ENCODE measurements around the gene FAM163B. TPM values are rescaled to one million over a fixed set of nuclear protein-coding genes. Genes with fewer than 3 reads are reported as not detected.

FAM163B gene
- total RNA-seq, 1 experiment from 2014 or later = 2.0 TPM

DNA sequence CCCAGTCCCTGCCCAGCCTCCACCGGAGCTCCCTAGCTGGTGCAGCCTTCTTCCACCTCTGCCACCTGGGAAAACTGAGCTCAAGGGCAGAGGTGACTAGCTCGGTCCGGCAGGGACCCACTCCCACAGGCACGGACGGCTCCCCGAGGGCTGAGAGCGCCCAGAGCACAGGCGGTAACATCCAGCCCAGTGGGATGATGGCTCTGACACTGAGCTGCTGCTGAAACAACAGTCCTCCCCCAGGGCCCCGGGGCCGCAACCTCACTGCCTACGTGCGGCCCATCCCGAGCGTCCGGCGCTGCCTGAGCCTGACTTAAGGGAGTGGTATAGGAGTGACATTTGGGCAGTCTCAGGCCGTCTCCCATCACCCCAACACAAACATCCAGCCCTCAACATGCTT, 3.7 kb downstream of the FAM163B start (continued):
- TF ChIP-seq FOXK1 (CRISPR knock-in tag; IDR thresholded peaks at IDR 0.05) (no peak), PREB (CRISPR knock-in tag; IDR thresholded peaks at IDR 0.05; ENCODE audit: borderline replicate concordance) (no peak), CREB1 (CRISPR knock-in tag; IDR thresholded peaks at IDR 0.05) (no peak)

DNA sequence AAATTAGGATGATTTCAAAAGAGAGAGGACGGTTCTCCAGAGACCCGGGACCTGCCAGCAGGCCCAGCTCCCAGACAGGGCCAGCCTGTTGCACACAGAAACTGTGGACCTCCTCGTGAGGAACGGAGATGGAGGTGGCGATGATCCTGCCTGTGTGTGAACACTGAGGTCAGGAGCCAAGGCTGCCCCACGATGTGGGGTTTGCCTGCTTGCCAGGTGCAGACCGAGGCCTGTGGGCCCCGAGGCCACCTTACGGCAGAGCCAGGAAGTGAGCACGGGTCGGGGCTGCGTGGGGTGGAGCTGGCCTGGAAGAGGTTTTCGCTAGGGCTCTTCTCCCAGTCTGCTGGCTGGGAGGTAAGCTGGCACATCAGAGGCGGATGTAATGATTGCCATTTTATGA, 4.3 kb downstream of the FAM163B start:
- Mint-ChIP-seq H3K27me3 (ENCODE audit: low read depth) (peaks cover 23% of the 10 kb centered on the region), H3K27ac (no peak overlapping the region), H3K9me3 (no peaks in the 10 kb centered on the region), H3K36me3 (no peaks in the 10 kb centered on the region), H3K4me3 (no peak overlapping the region), H3K4me1 (peaks cover 9% of the 10 kb centered on the region)
- ATAC-seq (no peak), DNase-seq (ENCODE audit: low spot score) (no peak)
- ChIA-PET POLR2A (no interaction called here), CTCF (interaction anchor here (0.7 to 1.4 kb wide), 13 partner anchors 14 to 164 kb away, joined by 3 to 4 read pairs (median 3); no protein-coding TSS in a partner anchor)
- TF ChIP-seq ETV6 (CRISPR knock-in tag; IDR thresholded peaks at IDR 0.05) (no peak), ATF3 (CRISPR knock-in tag; conservative IDR thresholded peaks at IDR 0.05) (no peak), NFE2L1 (CRISPR knock-in tag; IDR thresholded peaks at IDR 0.05) (no peak), ZNF671 (CRISPR knock-in tag; IDR thresholded peaks at IDR 0.05) (no peak), PRRX2 (CRISPR knock-in tag; IDR thresholded peaks at IDR 0.05) (no peak)
- TF ChIP-seq, protein P1, sequence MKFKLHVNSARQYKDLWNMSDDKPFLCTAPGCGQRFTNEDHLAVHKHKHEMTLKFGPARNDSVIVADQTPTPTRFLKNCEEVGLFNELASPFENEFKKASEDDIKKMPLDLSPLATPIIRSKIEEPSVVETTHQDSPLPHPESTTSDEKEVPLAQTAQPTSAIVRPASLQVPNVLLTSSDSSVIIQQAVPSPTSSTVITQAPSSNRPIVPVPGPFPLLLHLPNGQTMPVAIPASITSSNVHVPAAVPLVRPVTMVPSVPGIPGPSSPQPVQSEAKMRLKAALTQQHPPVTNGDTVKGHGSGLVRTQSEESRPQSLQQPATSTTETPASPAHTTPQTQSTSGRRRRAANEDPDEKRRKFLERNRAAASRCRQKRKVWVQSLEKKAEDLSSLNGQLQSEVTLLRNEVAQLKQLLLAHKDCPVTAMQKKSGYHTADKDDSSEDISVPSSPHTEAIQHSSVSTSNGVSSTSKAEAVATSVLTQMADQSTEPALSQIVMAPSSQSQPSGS (CRISPR knock-in tag; IDR thresholded peaks at IDR 0.05; ENCODE audit: borderline replicate concordance, low read depth) = no peak

DNA sequence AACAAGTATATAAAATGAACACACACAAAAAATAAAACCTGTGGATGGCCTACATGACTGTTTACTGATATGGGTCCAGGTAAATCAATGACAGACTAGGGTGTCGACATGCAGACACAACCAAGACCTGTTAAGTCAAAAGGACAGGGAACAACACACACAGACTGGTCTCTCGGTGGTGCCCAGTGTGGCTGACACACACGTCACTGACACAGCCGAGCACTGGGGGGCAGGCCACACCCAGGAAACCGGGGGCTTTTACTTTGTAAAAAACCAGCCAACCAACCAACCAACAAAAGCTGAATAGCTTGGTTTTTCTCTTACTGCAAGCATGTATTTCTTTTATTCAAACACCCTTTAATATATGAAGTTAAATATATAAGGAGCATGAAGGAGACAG, 5.0 kb downstream of the FAM163B start:
- Mint-ChIP-seq H3K27ac (no peak overlapping the region), H3K27me3 (ENCODE audit: low read depth) (peaks cover 18% of the 10 kb centered on the region)
- no peak for DNase-seq (ENCODE audit: low spot score)

DNA sequence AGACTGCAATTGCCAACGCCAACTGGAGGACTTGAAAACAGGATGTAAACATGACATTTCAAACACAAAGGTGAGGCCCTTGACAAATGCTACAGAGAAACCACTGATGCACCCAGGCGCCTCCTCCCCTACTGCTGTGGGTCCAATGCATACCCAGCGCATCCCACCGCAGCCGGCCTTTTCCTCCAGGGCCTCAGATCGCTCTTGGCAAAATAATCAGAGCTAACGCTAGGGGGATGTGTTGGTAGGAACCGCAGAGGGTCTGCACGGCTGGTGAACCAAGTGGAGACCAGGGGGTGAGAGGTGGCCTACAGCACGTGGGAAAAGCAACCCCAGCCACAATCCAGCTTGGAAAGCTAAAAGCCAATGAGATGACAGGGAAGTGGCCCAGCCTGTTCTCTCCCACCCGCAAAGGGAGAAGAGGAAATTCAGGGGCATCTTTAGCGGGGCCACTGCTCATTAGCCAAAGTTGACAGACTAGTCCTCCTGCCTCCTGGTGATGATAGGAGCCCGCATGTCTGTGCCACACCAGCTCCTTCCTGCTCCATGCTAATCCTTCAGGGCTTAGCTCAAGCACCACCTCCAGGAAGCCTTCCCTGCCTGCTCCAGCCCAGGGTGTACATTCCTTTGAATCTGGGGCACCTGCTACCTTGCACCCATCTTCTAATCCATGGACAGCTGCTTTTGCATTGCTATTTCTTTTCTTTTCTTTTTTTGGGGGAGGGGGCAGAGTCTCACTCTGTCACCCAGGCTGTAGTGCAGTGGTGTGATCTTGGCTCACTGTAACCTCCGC, 5.9 kb downstream of the FAM163B start:
- Mint-ChIP-seq H3K27me3 (ENCODE audit: low read depth) (peaks cover 12% of the 10 kb centered on the region), H3K27ac (no peak overlapping the region), H3K9me3 (no peaks in the 10 kb centered on the region), H3K4me1 (peaks cover 6% of the 10 kb centered on the region), H3K36me3 (no peaks in the 10 kb centered on the region), H3K4me3 (no peak overlapping the region)
- no peak for DNase-seq (ENCODE audit: low spot score)
- ChIA-PET POLR2A (no interaction called here), CTCF (interaction anchor here (0.6 to 4.0 kb wide), 18 partner anchors 10 to 215 kb away, joined by 3 to 15 read pairs (median 4); partner anchors contain the start of gene SARDH)
- peak; percentile 49; the same call in 1 of the 2 replicates for ATAC-seq
- no peak for TF ChIP-seq ZBTB21 (CRISPR knock-in tag; IDR thresholded peaks at IDR 0.05; ENCODE audit: borderline replicate concordance)
- TF ChIP-seq GTF2I (CRISPR knock-in tag; conservative IDR thresholded peaks at IDR 0.05) = no peak
- TF ChIP-seq USF1 (CRISPR knock-in tag; IDR thresholded peaks at IDR 0.05) = no peak
- no peak for TF ChIP-seq ZNF532 (CRISPR knock-in tag; IDR thresholded peaks at IDR 0.05; ENCODE audit: borderline replicate concordance)
- TF ChIP-seq PRRX2 (CRISPR knock-in tag; IDR thresholded peaks at IDR 0.05) = no peak
- TF ChIP-seq OVOL2 (CRISPR knock-in tag; IDR thresholded peaks at IDR 0.05; ENCODE audit: borderline replicate concordance) = no peak
- TF ChIP-seq ETV6 (CRISPR knock-in tag; IDR thresholded peaks at IDR 0.05) = no peak
- TF ChIP-seq, protein P2, sequence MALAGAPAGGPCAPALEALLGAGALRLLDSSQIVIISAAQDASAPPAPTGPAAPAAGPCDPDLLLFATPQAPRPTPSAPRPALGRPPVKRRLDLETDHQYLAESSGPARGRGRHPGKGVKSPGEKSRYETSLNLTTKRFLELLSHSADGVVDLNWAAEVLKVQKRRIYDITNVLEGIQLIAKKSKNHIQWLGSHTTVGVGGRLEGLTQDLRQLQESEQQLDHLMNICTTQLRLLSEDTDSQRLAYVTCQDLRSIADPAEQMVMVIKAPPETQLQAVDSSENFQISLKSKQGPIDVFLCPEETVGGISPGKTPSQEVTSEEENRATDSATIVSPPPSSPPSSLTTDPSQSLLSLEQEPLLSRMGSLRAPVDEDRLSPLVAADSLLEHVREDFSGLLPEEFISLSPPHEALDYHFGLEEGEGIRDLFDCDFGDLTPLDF (CRISPR knock-in tag; IDR thresholded peaks at IDR 0.05) = no peak
- TF ChIP-seq STAT6 (CRISPR knock-in tag; conservative IDR thresholded peaks at IDR 0.05; ENCODE audit: low read depth) = no peak

More for the DNA sequence above, 5.0 kb downstream of the FAM163B start:
- ChIA-PET POLR2A (no interaction called here), CTCF (interaction anchor here (1.0 to 1.5 kb wide), 5 partner anchors 11 to 165 kb away, joined by 3 to 4 read pairs (median 3); no protein-coding TSS in a partner anchor)
- Mint-ChIP-seq H3K4me1 (peaks cover 6% of the 10 kb centered on the region), H3K36me3 (no peaks in the 10 kb centered on the region), H3K9me3 (no peaks in the 10 kb centered on the region), H3K4me3 (no peak overlapping the region)
- no peak for ATAC-seq
- no peak for TF ChIP-seq TEAD1 (CRISPR knock-in tag; IDR thresholded peaks at IDR 0.05)

Data from WTC11 (cell line).